WERI-Rb-1 (cell line): Measurements from ENCODE around the gene RLN3.

Source experiments
- DNase-seq: peaks from one replicate; pipeline ENCODE4 v3.0.0-alpha.2; 2020
- H3K27ac ChIP-seq: fragments of 250-450 bp; sonication (Bioruptor Pico); 2 replicates; pipeline ENCODE4 v1.5.1; 2020; ENCODE audit warnings: mild to moderate bottlenecking, moderate library complexity
- H3K27me3 ChIP-seq: fragments of 250-450 bp; sonication (Bioruptor Pico); 2 replicates; pipeline ENCODE4 v1.5.1; 2021; ENCODE audit warnings: mild to moderate bottlenecking, low read depth, moderate library complexity; ENCODE audit not compliant: insufficient read depth, severe bottlenecking
- H3K36me3 ChIP-seq: fragments of 250-450 bp; sonication (Bioruptor Pico); 2 replicates; pipeline ENCODE4 v1.5.1; 2020; ENCODE audit warnings: mild to moderate bottlenecking, moderate library complexity
- H3K4me3 ChIP-seq: 2 replicates; pipeline ENCODE4 v1.5.1; 2011; ENCODE audit warnings: low read depth, mild to moderate bottlenecking, control low read depth, low read length
- H3K9me3 ChIP-seq: fragments of 250-450 bp; sonication (Bioruptor Pico); 2 replicates; pipeline ENCODE4 v1.5.1; 2021; ENCODE audit warnings: mild to moderate bottlenecking, moderate library complexity; ENCODE audit not compliant: severe bottlenecking
- TF ChIP-seq, protein P1 (sequence below): IDR thresholded peaks from 2 replicates; pipeline ENCODE4 v1.5.1; 2011; ENCODE audit warnings: low read depth, mild to moderate bottlenecking, control low read depth, inconsistent platforms, low read length

Gene RLN3

DNA sequence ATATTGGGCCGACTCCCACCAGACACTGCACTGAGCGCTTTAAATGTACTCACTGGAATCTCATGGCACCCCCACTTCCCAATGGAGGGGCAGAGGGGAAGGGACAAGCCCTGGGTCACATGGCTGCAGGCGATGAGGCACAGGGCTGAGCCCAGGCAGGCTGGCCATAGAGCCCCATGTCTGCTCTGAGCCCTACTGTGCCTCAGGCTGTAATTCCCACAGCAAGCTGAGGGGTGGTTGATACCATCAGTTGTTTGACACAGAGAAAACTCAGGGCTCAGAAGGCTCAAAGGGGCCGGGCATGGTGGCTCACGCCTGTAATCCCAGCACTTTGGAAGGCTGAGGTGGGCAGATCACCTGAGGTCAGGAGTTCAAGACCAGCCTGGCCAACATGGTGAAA lies 46.9 kb upstream of the RLN3 start:
- TF ChIP-seq, protein P1, sequence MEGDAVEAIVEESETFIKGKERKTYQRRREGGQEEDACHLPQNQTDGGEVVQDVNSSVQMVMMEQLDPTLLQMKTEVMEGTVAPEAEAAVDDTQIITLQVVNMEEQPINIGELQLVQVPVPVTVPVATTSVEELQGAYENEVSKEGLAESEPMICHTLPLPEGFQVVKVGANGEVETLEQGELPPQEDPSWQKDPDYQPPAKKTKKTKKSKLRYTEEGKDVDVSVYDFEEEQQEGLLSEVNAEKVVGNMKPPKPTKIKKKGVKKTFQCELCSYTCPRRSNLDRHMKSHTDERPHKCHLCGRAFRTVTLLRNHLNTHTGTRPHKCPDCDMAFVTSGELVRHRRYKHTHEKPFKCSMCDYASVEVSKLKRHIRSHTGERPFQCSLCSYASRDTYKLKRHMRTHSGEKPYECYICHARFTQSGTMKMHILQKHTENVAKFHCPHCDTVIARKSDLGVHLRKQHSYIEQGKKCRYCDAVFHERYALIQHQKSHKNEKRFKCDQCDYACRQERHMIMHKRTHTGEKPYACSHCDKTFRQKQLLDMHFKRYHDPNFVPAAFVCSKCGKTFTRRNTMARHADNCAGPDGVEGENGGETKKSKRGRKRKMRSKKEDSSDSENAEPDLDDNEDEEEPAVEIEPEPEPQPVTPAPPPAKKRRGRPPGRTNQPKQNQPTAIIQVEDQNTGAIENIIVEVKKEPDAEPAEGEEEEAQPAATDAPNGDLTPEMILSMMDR: no peak
- no peaks in the 10 kb centered on the region for H3K9me3 ChIP-seq
- H3K36me3 ChIP-seq: peaks cover 25% of the 10 kb centered on the region
- no peak overlapping the region for H3K27ac ChIP-seq
- H3K4me3 ChIP-seq: no peak overlapping the region
- no peaks in the 10 kb centered on the region for H3K27me3 ChIP-seq
- no peak for DNase-seq

DNA sequence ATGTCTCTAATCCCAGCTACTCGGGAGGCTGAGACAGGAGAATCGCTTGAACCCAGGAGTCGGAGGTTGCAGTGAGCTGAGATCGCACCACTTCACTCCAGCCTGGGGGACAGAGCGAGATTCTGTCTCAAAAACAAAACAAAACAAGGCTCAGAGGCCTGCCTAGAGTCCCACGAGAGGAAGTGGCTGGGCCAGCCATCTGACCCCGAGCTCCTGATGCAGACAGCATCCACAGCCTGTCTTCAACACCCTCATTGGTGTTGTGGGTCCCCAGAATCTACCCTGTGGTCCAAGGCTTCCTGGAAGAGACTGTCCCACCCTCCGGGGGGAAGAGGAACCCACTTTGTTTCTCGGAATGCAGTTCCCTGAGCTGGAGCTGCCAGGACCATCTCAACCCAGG lies 46.5 kb upstream of the RLN3 start:
- TF ChIP-seq, protein P1: no peak
- no peak overlapping the region for H3K27ac ChIP-seq
- DNase-seq: no peak

DNA sequence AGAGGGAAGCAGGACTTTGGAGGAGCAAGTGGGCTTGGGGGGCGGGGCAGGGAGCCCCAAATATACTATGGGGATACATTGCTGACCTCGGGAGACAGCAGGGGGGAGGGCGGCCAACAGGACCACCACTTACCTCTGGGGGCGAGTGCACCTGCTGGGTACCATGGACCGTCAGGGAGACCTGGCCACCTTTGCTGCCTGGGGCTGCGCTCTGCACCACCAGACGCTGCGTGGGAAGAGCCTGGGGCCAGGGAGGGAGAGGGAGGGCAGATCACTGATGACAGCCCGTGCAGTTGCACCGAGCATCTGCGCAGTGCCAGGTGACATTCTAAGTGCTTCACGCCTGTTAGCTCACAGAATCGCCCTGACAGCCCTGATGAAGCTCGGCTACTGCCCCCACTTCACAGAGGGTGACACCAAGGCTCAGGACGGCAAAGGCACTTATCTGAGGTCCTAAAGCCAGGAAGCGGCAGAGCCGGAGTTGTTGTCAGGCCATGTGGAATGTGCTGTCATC lies 45.9 kb upstream of the RLN3 start:
- Histone ChIP-seq H3K36me3 (peaks cover 17% of the 10 kb centered on the region), H3K27ac (no peak overlapping the region), H3K4me3 (no peak overlapping the region), H3K27me3 (no peaks in the 10 kb centered on the region), H3K9me3 (no peaks in the 10 kb centered on the region)
- TF ChIP-seq, protein P1: no peak
- no peak for DNase-seq

More for the DNA sequence above, 46.5 kb upstream of the RLN3 start:
- Histone ChIP-seq H3K27me3 (no peaks in the 10 kb centered on the region), H3K9me3 (no peaks in the 10 kb centered on the region), H3K36me3 (peaks cover 20% of the 10 kb centered on the region), H3K4me3 (no peak overlapping the region)

DNA sequence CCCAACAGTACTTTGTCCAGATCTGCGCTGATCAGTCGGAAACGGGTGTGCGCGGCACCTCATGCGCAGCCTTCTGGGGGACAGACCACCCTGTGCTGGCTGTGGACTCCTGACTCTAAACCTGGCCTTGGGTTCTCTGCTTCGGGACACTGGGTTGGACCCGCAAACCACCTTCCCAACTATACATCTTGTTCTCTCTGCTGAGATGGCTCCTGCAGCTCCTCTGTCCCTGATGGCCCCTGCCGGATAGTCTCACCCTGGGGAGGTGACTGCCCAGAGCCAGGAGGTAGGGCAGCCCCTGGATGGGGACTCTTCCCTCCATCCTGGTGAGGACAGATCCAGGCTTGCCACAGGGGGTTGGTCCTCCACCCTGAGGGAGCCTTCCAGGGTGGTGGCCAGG lies 45.2 kb upstream of the RLN3 start:
- Histone ChIP-seq H3K27me3 (no peaks in the 10 kb centered on the region), H3K36me3 (peaks cover 17% of the 10 kb centered on the region), H3K27ac (peak overlapping the region; percentile 72), H3K9me3 (no peaks in the 10 kb centered on the region), H3K4me3 (no peak overlapping the region)
- TF ChIP-seq, protein P1: no peak
- no peak for DNase-seq

DNA sequence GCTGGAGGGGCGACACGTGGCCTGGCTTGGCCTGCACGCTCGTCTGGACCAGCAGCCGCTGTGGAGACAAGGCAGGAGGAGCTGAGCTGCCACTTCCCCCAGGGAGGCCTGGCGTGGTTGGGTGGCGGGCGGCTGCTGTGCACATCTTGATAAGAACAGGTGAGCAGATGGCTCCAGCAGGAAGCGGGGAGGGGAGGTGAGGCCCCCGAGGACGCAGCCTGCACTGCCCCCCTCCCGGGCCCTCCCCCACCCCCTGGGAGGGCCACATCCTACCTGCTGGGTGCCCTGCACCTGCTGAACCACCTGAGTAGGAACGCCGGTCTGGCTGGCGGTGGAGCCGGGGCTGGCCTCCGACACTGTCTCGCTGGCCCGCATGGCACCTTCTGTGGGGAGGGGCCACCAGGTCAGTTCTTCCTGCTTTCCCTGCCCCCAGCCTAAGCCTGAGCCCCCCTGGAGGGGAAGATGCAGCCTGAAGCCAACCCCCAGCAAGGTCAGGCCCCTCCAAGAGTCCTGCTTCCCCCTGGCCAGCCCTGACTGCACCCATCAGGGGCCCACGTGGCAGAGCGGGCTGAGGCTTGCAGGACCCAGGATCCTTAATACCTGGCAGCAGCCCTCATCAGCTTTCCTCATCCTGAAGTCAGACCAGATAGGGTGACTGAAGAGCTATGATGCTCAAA lies 44.6 kb upstream of the RLN3 start:
- Histone ChIP-seq H3K9me3 (no peaks in the 10 kb centered on the region), H3K4me3 (no peak overlapping the region), H3K27ac (peak overlapping the region; percentile 72), H3K36me3 (peaks cover 17% of the 10 kb centered on the region), H3K27me3 (no peaks in the 10 kb centered on the region)
- TF ChIP-seq, protein P1: no peak
- DNase-seq: peak; percentile 85

GRCh38 chr19:13984186-13984585 lies 43.8 kb upstream of the RLN3 start:
- no peaks in the 10 kb centered on the region for H3K9me3 ChIP-seq
- no peak overlapping the region for H3K4me3 ChIP-seq
- H3K36me3 ChIP-seq: peaks cover 17% of the 10 kb centered on the region
- H3K27ac ChIP-seq: peak overlapping the region; percentile 34
- TF ChIP-seq, protein P1: no peak
- DNase-seq: peak; percentile 55
- H3K27me3 ChIP-seq: no peaks in the 10 kb centered on the region
